KG1 (cell line): ENCODE data around the gene KCNH2.

Experiments used
- DNase-seq: peaks from one replicate; lab custom pipeline; 2025; lab: John Stamatoyannopoulos, UW

The KCNH2 gene

GRCh38 chr7:150959739-150960734, 18.1 kb downstream of the KCNH2 start:
- DNase-seq: no peak

DNA sequence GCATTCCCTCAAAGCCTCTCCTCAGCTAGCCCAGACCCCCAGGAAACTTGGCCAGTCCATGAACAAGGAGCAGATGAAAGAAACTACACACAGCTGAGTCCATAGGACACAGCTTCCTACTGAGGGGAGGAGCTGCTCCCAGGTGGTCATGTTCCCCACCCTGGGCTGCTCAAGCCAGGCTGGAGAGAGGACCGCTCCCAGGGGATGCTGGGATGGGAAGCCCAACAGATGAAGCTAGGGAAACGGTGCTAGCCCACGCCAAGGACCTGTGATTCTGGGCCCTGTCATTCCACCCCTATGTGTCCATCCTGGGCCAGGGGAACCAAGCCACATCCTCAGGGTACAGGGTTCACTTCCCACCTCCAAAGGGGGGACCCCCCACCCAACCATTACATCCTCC, 19.0 kb downstream of the KCNH2 start:
- no peak for DNase-seq

GRCh38 chr7:150958597-150958996, 19.5 kb downstream of the KCNH2 start:
- DNase-seq: no peak

GRCh38 chr7:150958062-150958552, 20.0 kb downstream of the KCNH2 start:
- DNase-seq: no peak

DNA sequence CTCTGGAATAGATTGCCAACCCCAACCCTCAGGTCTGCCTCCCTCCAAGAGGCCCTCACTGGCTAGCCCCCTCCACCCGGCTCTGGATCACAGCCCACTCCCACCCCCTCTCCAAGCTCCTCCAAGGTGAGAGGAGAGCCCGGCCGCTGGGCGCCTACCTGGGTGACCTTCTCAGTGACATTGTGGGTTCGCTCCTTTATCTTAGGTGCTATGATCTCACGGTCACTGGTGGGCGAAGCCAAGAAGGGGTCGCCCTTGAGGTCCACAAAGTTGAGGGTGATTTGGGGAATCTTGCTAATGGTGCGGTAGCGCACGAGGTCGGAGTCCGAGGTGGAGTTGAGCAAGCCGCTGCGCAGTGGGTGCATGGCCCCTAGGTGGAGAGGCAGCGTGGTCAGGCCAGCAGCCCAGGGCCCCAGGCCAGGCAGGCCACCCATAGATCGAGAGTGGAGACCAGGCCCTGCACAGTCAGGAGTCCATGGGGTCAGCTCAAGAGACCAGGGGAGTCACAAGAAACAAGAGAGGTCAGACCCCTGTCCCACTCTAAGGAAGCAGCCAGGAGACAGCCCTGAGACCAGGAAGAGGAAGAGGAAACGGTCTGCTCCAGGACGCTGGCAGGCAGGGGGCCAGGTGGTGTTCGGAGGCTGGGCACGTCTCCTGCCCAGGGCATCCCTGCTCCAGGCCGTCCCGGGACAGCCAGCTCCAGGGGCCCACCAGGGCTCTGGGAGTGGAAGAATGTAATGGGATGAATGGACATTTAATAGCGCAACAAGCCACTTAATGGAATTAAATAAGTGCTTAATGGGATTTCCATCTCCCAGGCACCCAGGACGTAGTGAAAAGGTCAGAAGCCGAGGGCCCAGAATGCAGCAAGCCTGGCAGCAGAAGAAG, 20.7 kb downstream of the KCNH2 start:
- no peak for DNase-seq

GRCh38 chr7:150956395-150957132, 21.6 kb downstream of the KCNH2 start:
- DNase-seq: no peak

DNA sequence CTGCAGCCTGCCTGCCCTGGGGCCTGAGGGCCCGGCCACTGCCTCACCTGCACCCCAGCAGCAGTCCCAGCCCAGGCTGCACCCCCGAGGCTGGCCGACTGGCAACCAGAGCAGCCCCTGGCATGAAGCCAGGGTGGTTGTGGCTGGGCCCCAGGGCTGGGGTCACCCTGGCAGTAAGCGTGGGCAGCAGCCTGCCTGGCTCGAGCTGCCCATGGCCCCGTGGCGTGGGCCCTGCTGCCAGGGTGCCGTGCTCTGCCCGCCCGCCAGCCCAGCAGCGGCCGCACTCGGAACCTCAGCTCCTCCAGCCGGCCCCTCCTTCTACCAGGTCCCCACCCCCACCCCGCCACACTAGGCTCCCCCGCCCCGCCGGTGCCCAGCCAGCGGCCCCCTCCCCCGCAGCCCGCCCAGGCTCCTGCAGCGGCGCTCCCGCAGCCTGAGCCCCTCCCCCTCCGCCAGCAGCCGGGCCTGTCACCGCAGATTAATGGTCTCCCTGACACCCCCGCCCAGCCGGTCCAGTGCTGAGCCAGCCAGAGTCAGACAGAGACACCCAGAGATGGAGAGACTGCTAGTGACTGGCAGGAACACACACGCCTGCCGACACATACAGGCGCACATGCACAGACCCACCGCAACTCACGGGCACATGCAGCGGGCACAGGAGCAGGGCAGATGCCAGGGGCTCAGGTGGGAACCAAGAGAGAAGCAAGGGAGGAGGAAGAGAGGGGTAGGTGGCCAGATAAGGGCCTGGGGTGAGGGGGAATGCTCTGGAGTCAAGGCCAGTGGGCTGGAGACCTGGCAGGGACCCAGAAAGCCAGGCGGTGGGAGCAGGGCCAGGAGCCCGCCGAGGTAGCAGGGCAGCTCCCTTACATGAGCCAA, 22.4 kb downstream of the KCNH2 start:
- DNase-seq: no peak

GRCh38 chr7:150954986-150955518, 23.1 kb downstream of the KCNH2 start:
- DNase-seq: no peak

DNA sequence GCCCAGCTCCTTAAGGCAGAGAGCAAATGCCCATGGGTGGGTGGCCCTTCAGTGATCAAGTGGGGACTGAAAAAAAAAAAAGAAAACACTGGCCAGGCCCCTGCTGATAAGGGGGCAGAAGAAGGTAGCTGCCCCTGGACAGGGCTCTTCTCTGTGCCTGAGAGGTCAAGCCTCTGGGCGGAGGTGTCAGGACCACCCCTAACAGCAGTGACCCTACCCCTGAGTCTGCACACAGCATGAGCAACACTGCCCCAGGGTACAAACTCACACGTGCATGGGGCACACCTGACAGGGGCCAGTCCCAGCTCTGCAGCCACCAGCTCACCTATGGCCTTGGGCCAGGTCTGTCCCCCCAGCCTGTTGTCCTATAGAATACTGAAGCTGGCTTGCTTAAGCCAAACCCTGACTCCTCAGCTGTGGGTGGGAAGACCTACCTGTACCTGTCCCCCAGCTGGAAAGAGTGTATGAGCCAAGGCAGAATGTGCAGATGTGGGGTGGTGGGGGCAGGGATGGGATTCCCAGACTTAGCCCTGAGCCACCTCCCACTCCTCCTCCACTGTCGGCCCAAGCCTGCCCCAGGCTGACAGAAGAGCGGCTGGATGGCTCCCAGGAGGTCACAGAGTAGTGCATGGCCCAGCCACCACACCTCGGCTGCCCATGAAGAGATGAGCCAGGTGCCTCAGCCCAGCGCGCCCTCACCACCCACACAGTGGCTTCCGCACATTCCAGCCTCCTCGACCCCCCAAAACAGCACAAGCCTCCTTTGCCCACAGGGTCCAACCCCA, 23.7 kb downstream of the KCNH2 start:
- no peak for DNase-seq

DNA sequence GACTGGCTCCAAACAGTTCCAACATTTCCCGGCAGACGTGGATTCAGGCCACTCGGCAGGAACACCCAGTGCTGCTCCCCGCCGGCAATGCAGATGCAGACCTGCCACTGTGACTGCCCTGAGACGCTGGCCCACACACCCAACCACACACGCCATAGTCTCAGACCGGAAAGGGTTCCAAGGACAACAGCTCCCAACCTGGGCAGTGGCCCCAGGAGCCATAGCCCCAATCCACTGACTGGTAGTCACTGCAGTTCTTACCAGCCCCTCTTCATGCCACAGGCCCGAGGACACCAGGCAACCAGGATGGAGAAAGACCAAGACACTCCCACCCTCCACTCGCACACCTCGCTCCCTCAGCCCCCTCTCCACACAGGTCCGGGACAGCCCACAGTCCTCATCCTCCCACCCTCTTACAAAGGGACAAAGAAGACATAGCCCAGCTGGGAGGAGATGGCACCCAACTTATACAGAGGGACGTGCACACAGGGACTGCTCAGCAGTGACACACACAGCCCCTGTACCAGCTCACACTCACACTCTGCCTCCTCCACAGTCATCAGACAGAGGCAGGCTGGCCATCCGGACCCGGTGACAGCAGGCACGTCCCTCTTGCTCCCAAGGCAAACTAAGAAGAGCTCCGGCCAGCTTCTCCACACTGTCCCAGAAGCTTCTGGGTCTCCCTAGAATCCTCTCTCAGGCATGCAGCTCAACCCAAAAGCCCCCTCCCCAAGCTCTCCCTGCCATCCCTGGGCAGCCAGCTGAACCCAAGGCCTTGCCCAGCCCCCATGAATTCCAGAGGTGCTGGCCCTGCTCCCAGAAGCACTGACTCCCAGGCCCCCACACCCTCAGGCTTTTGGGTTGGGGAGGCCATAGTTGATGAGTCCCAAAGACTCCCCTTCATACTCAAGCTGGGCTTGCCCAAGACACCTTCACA, 24.8 kb downstream of the KCNH2 start:
- no peak for DNase-seq

DNA sequence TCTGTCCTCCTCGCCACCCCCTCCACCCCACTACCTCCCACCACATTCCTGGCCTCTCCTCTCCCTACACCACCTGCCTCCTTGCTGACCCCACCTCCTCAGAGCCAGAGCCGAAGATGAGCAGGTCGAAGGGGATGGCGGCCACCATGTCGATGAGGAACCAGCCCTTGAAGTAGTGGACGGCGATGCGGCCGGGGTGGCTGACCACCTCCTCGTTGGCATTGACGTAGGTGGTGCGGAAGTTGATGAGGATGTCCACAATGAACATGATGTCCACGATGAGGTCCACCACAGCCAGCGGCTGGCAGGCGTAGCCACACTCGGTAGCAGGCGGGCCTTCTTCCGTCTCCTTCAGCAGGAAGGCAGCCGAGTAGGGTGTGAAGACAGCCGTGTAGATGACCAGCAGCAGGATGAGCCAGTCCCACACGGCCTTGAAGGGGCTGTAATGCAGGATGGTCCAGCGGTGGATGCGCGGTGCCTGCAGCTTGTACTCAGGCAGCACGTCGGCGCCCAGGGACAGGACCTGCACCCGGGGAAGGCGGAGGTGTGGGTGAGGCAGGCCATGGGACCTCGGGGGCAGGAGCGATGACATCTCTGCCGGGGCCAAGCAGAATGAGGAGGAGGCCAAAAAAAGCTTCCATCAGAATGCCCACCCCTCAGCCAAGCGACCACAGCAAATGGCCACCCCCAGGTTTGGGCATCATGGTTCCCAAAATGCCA, 25.6 kb downstream of the KCNH2 start:
- DNase-seq: no peak

DNA sequence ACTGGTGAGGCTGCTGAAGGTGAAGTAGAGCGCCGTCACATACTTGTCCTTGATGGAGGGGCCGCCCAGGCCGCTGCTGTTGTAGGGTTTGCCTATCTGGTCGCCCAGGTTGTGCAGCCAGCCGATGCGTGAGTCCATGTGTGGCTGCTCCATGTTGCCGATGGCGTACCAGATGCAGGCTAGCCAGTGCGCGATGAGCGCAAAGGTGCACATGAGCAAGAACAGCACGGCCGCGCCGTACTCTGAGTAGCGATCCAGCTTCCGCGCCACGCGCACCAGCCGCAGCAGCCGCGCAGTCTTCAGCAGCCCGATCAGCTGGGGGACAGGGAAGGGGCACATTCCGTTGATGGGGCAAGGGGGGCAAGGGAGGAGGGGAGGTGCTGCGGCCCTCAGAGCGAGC, 26.6 kb downstream of the KCNH2 start:
- DNase-seq: no peak

DNA sequence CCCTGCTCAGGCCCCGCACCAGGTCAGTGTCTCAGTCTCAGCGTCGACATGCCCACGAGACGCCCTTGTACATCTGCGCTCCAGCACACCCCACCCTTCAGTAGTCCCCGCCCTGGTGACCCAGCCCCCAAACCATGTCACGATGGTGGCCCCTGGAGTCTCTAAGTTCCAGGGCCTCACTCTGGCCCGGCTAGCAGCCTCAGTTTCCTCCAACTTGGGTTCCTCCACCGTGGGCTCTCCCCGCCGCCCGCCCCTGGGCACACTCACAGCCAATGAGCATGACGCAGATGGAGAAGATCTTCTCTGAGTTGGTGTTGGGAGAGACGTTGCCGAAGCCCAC, 27.0 kb downstream of the KCNH2 start:
- no peak for DNase-seq

- no peak for DNase-seq
These were observed 27.5 kb downstream of the KCNH2 start for GRCh38 chr7:150950496-150951180.

GRCh38 chr7:150949971-150950491, 28.1 kb downstream of the KCNH2 start:
- DNase-seq: no peak

- DNase-seq: no peak
These were observed 28.6 kb downstream of the KCNH2 start for GRCh38 chr7:150949564-150949963.

- DNase-seq: no peak
These were observed 29.3 kb downstream of the KCNH2 start for GRCh38 chr7:150948791-150949251.
